Uterus (tissue), 4 donors: ENCODE results near the gene GHITM. TPM values are rescaled to one million over a fixed set of nuclear protein-coding genes. Genes with fewer than 3 reads are reported as not detected.
A peak's percentile ranks its signal among the peaks of the same experiment; 100 is the strongest.

Experiments used
- DNase-seq, 2 donors: peaks; one replicate each; pipeline ENCODE4 v3.0.0-alpha.2; 2019 to 2020
- H3K27ac ChIP-seq, 2 donors: fragments of 200-600 bp; sonication (generic); 1 replicate in 1 of 2; 2 replicates in 1 of 2; pipeline ENCODE4 v1.5.1; 2016 to 2018
- H3K27me3 ChIP-seq, 2 donors: fragments of 200-600 bp; sonication (generic); one replicate each; pipeline ENCODE4 v1.5.1; 2018 to 2019; ENCODE audit warnings: control low read depth in 1 of 2
- H3K36me3 ChIP-seq, 2 donors: fragments of 200-600 bp; sonication (generic); one replicate each; pipeline ENCODE4 v1.5.1; 2019; ENCODE audit warnings: control low read depth in 1 of 2
- H3K4me1 ChIP-seq, 2 donors: fragments of 200-600 bp; sonication (generic); one replicate each; pipeline ENCODE4 v1.5.1; 2018 to 2019; ENCODE audit warnings: control low read depth in 1 of 2
- H3K4me3 ChIP-seq, 2 donors: fragments of 200-600 bp; sonication (generic); 1 replicate in 1 of 2; 2 replicates in 1 of 2; pipeline ENCODE4 v1.5.1; 2018 to 2019; ENCODE audit warnings: mild to moderate bottlenecking in 1 of 2
- H3K9me3 ChIP-seq, 2 donors: fragments of 200-600 bp; sonication (generic); one replicate each; pipeline ENCODE4 v1.5.1; 2019; ENCODE audit warnings: control low read depth in 1 of 2
- CTCF ChIP-seq, 4 experiments: fragments of 200-600 bp in 2 of 4; fragments of 450-650 bp in 2 of 4; sonication (generic) in 2 of 4; IDR thresholded peaks; one replicate each; pipeline ENCODE4 v1.5.1; 2016 to 2019; ENCODE audit warnings: antibody characterized with exemption in 4 of 4, mild to moderate bottlenecking in 2 of 4, moderate library complexity in 1 of 4
- POLR2A ChIP-seq, 2 donors: fragments of 450-650 bp; IDR thresholded peaks; one replicate each; pipeline ENCODE4 v1.6.1; 2016; ENCODE audit warnings: antibody characterized with exemption in 2 of 2, mild to moderate bottlenecking in 1 of 2, moderate library complexity in 1 of 2
- intact Hi-C: fragments of 100-400 bp; cut with DNase I; formaldehyde crosslinking; loops from one replicate; pipeline ENCODE4 v1.15.1; 2023; ENCODE audit warnings: low total_unique reads
- total RNA-seq, 4 donors: library from RNA; depleted of rRNA in 3 of 4; stranded (reverse); fragments of >200 nt in 3 of 4; gene quantifications; one replicate each; pipeline versions ENCODE4 v1.1.0 to v1.2.4, GENCODE V29; 2014 to 2023
- donor health status: DM: yes; HTN: yes; CAD: no.

The GHITM gene
- total RNA-seq = 100 to 1,000 TPM in 2 of 4 donors, 10 to 100 TPM in 2; 83.6 to 141 (median 113) TPM

GRCh38 chr10:84139126-84140035 lies at the start of gene GHITM:
Gene GHITM, plus strand, starts transcription at chr10:84139509. Its CDS starts 1,992 bp downstream, at chr10:84141501.
- Histone ChIP-seq H3K4me3 (peak within 1 kb of the TSS; percentile 87 to 98), H3K36me3 (no peaks in the 10 kb centered on the region), H3K4me1 (peaks cover 0 to 7% of the 10 kb centered on the region in 2 donors), H3K27me3 (no peaks in the 10 kb centered on the region), H3K27ac (peak within 1 kb of the TSS; percentile 91 to 92), H3K9me3 (no peaks in the 10 kb centered on the region)
- intact Hi-C loops = no loop called here
- TF ChIP-seq CTCF (IDR thresholded peaks at IDR 0.05) = peak in 3 of 4 experiments; percentile 42 to 60 (median 46)
- TF ChIP-seq POLR2A (IDR thresholded peaks at IDR 0.05) = peak; percentile 71 to 88
- peak; percentile 99 to 100 for DNase-seq

GRCh38 chr10:84095811-84096497 lies 43.4 kb upstream of the GHITM start:
- intact Hi-C loops = no loop called here

GRCh38 chr10:84097787-84098353 lies 41.4 kb upstream of the GHITM start:
- DNase-seq = no peak
- Histone ChIP-seq H3K27ac (no peak overlapping the region), H3K9me3 (no peaks in the 10 kb centered on the region), H3K4me1 (no peaks in the 10 kb centered on the region), H3K4me3 (no peak overlapping the region), H3K27me3 (no peaks in the 10 kb centered on the region), H3K36me3 (no peaks in the 10 kb centered on the region)
- TF ChIP-seq CTCF (IDR thresholded peaks at IDR 0.05) = peak; percentile 26 to 39 (median 36)
- TF ChIP-seq POLR2A (IDR thresholded peaks at IDR 0.05) = no peak
- intact Hi-C loops = no loop called here

More at GRCh38 chr10:84095811-84096497, 43.4 kb upstream of the GHITM start:
- no peak for DNase-seq
- Histone ChIP-seq H3K9me3 (no peaks in the 10 kb centered on the region), H3K4me3 (no peak overlapping the region), H3K36me3 (no peaks in the 10 kb centered on the region), H3K27me3 (no peaks in the 10 kb centered on the region), H3K27ac (peak overlapping the region in 1 of 2 donors; percentile 40), H3K4me1 (no peaks in the 10 kb centered on the region)
- TF ChIP-seq CTCF (IDR thresholded peaks at IDR 0.05) (no peak), POLR2A (IDR thresholded peaks at IDR 0.05) (no peak)

GRCh38 chr10:84098667-84099066 lies 40.6 kb upstream of the GHITM start:
- no peak for TF ChIP-seq CTCF (IDR thresholded peaks at IDR 0.05)
- no peak for TF ChIP-seq POLR2A (IDR thresholded peaks at IDR 0.05)
- Histone ChIP-seq H3K27me3 (no peaks in the 10 kb centered on the region), H3K36me3 (no peaks in the 10 kb centered on the region), H3K27ac (no peak overlapping the region), H3K4me1 (no peaks in the 10 kb centered on the region), H3K9me3 (no peaks in the 10 kb centered on the region), H3K4me3 (no peak overlapping the region)
- no peak for DNase-seq
- intact Hi-C loops = no loop called here
